ENCODE measurements around the gene CPT1B.

DNA sequence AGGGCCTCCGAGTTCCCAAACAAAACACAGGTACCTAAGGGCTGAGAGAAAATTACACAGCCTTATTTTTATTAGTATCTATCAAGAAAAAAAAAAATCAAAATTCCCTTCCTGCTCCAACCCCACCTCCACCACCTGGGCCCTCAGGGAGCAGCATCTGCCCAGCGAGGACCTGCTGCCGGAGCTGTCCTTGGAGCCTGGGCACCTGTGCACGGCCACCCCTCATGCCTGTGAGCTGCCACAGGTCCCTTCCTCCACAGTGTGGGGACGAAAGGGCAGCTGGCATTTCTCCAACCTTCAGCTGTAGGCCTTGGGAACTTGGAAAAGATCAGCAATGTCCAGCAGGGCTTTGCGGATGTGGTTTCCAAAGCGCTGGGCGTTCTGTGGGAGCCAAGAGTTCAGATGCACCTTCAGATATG, 9.2 kb downstream of the CPT1B start:
- TF ChIP-seq, protein P1, sequence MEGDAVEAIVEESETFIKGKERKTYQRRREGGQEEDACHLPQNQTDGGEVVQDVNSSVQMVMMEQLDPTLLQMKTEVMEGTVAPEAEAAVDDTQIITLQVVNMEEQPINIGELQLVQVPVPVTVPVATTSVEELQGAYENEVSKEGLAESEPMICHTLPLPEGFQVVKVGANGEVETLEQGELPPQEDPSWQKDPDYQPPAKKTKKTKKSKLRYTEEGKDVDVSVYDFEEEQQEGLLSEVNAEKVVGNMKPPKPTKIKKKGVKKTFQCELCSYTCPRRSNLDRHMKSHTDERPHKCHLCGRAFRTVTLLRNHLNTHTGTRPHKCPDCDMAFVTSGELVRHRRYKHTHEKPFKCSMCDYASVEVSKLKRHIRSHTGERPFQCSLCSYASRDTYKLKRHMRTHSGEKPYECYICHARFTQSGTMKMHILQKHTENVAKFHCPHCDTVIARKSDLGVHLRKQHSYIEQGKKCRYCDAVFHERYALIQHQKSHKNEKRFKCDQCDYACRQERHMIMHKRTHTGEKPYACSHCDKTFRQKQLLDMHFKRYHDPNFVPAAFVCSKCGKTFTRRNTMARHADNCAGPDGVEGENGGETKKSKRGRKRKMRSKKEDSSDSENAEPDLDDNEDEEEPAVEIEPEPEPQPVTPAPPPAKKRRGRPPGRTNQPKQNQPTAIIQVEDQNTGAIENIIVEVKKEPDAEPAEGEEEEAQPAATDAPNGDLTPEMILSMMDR (IDR thresholded peaks at IDR 0.05; ENCODE audit: borderline replicate concordance, extremely low read depth, low read length, poor library complexity, severe bottlenecking) = no peak
- no peak for TF ChIP-seq EZH2 (IDR thresholded peaks at IDR 0.05; ENCODE audit: borderline replicate concordance, low read depth, low read length, severe bottlenecking)

Measured in DND-41 (cell line).